Natural killer cell treated with Interleukin-12 subunit alpha and Interleukin-12 subunit beta and Interleukin-15 and Interleukin-18, amount 100 ng/mL, for 72 hours (primary cell): ENCODE results near the gene RPP40. TPM values are rescaled to one million over a fixed set of nuclear protein-coding genes. Genes with fewer than 3 reads are reported as not detected.

Experiments
- ATAC-seq, 2 donors: fragments of 150-1000 bp; cut with Tn5 transposase in 1 of 2; sonication (Bioruptor Pico), chemical (Tn5 transposase) in 1 of 2; 2 replicates each; pipeline ENCODE4 v1.10.0; 2021
- DNase-seq: peaks from one replicate; pipeline ENCODE4 v3.0.0; 2022; ENCODE audit warnings: low spot score
- H3K27ac Mint-ChIP-seq, 2 donors: 1 replicate in 1 of 2; 2 replicates in 1 of 2; pipeline ENCODE4 v1.8.0; 2022; ENCODE audit warnings: mixed read lengths in 2 of 2, mild to moderate bottlenecking in 1 of 2, moderate library complexity in 1 of 2
- H3K27me3 Mint-ChIP-seq, 2 donors: 1 replicate in 1 of 2; 2 replicates in 1 of 2; pipeline ENCODE4 v1.8.0; 2022; ENCODE audit warnings: mixed read lengths in 2 of 2
- H3K36me3 Mint-ChIP-seq: one replicate; pipeline ENCODE4 v1.8.0; 2022; ENCODE audit warnings: mixed read lengths
- H3K4me1 Mint-ChIP-seq, 2 donors: 1 replicate in 1 of 2; 2 replicates in 1 of 2; pipeline ENCODE4 v1.8.0; 2022; ENCODE audit warnings: low read depth in 2 of 2, mixed read lengths in 2 of 2, mild to moderate bottlenecking in 1 of 2
- H3K4me3 Mint-ChIP-seq: one replicate; pipeline ENCODE4 v1.8.0; 2022; ENCODE audit warnings: mixed read lengths
- H3K9me3 Mint-ChIP-seq: 2 replicates; pipeline ENCODE4 v1.8.0; 2022; ENCODE audit warnings: mixed read lengths
- total RNA-seq, 2 donors: library from RNA; stranded (reverse); gene quantifications; one replicate each; pipeline ENCODE4 v1.2.3, GENCODE V29; 2022

The RPP40 gene
- total RNA-seq, 2 donors from 2014 or later: 7.3 to 9.1 TPM

GRCh38 chr6:5004373-5005037 is 668 bp upstream of the RPP40 start:
- Mint-ChIP-seq H3K4me1 (no peaks in the 10 kb centered on the region), H3K36me3 (no peaks in the 10 kb centered on the region), H3K27ac (peak overlapping the region; percentile 83 to 85), H3K4me3 (peak overlapping the region; percentile 90), H3K9me3 (no peaks in the 10 kb centered on the region), H3K27me3 (no peaks in the 10 kb centered on the region)
- DNase-seq (no peak), ATAC-seq (no peak)

- Mint-ChIP-seq H3K9me3 (no peaks in the 10 kb centered on the region), H3K4me3 (no peak overlapping the region), H3K36me3 (peaks cover 5% of the 10 kb centered on the region), H3K27ac (no peak overlapping the region), H3K27me3 (no peaks in the 10 kb centered on the region), H3K4me1 (no peaks in the 10 kb centered on the region)
- DNase-seq (no peak), ATAC-seq (no peak)
Observed at GRCh38 chr6:4999586-4999985, 4.3 kb downstream of the RPP40 start.

- Mint-ChIP-seq H3K4me1 (no peaks in the 10 kb centered on the region), H3K4me3 (no peak overlapping the region), H3K27me3 (no peaks in the 10 kb centered on the region), H3K27ac (no peak overlapping the region), H3K9me3 (no peaks in the 10 kb centered on the region), H3K36me3 (peaks cover 5% of the 10 kb centered on the region)
- no peak for DNase-seq
- ATAC-seq: no peak
Observed at GRCh38 chr6:4997862-4998261, 6.0 kb downstream of the RPP40 start.

- no peak overlapping the region for H3K4me3 Mint-ChIP-seq
- DNase-seq (no peak), ATAC-seq (no peak)
- peaks cover 5% of the 10 kb centered on the region for H3K36me3 Mint-ChIP-seq
- H3K4me1 Mint-ChIP-seq: no peaks in the 10 kb centered on the region
- H3K27ac Mint-ChIP-seq: no peak overlapping the region
- H3K9me3 Mint-ChIP-seq: no peaks in the 10 kb centered on the region
- H3K27me3 Mint-ChIP-seq: no peaks in the 10 kb centered on the region
Observed at GRCh38 chr6:4994741-4995140, 9.1 kb downstream of the RPP40 start.

- Mint-ChIP-seq H3K36me3 (no peaks in the 10 kb centered on the region), H3K27ac (no peak overlapping the region), H3K9me3 (no peaks in the 10 kb centered on the region), H3K4me3 (no peak overlapping the region), H3K27me3 (peaks cover 7 to 9% of the 10 kb centered on the region in 2 donors), H3K4me1 (no peaks in the 10 kb centered on the region)
- ATAC-seq (peak in 1 of 2 donors; percentile 36), DNase-seq (no peak)
Observed at GRCh38 chr6:4987432-4987831, 16.4 kb downstream of the RPP40 start.

GRCh38 chr6:4986999-4987398 is 16.8 kb downstream of the RPP40 start:
- ATAC-seq (no peak), DNase-seq (no peak)
- Mint-ChIP-seq H3K36me3 (no peaks in the 10 kb centered on the region), H3K9me3 (no peaks in the 10 kb centered on the region), H3K27ac (no peak overlapping the region), H3K4me3 (no peak overlapping the region), H3K27me3 (peaks cover 7 to 9% of the 10 kb centered on the region in 2 donors), H3K4me1 (no peaks in the 10 kb centered on the region)

GRCh38 chr6:4983322-4983721 is 20.5 kb downstream of the RPP40 start:
- H3K4me3 Mint-ChIP-seq: no peak overlapping the region
- no peak for DNase-seq

GRCh38 chr6:4981761-4982160 is 22.1 kb downstream of the RPP40 start:
- no peak overlapping the region for H3K4me3 Mint-ChIP-seq
- DNase-seq (no peak), ATAC-seq (no peak)
- no peak overlapping the region for H3K27ac Mint-ChIP-seq
- H3K9me3 Mint-ChIP-seq: peaks cover 10% of the 10 kb centered on the region
- H3K36me3 Mint-ChIP-seq: peaks cover 18% of the 10 kb centered on the region
- no peaks in the 10 kb centered on the region for H3K4me1 Mint-ChIP-seq
- peaks cover 7 to 19% of the 10 kb centered on the region in 2 donors for H3K27me3 Mint-ChIP-seq

More at GRCh38 chr6:4983322-4983721, 20.5 kb downstream of the RPP40 start:
- peaks cover 7 to 10% of the 10 kb centered on the region in 2 donors for H3K27me3 Mint-ChIP-seq
- no peak for ATAC-seq
- H3K27ac Mint-ChIP-seq: no peak overlapping the region
- no peaks in the 10 kb centered on the region for H3K4me1 Mint-ChIP-seq
- H3K9me3 Mint-ChIP-seq: peaks cover 6% of the 10 kb centered on the region
- peaks cover 14% of the 10 kb centered on the region for H3K36me3 Mint-ChIP-seq

GRCh38 chr6:4979426-4979825 is 24.4 kb downstream of the RPP40 start:
- Mint-ChIP-seq H3K4me1 (no peaks in the 10 kb centered on the region), H3K4me3 (no peak overlapping the region), H3K36me3 (peaks cover 19% of the 10 kb centered on the region), H3K27me3 (peaks cover 0 to 16% of the 10 kb centered on the region in 2 donors), H3K9me3 (peaks cover 12% of the 10 kb centered on the region), H3K27ac (no peak overlapping the region)
- ATAC-seq (no peak), DNase-seq (no peak)

GRCh38 chr6:4977468-4977867 is 26.4 kb downstream of the RPP40 start:
- Mint-ChIP-seq H3K4me3 (no peak overlapping the region), H3K36me3 (peaks cover 19% of the 10 kb centered on the region), H3K27ac (no peak overlapping the region), H3K9me3 (peaks cover 12% of the 10 kb centered on the region), H3K4me1 (no peaks in the 10 kb centered on the region), H3K27me3 (peaks cover 0 to 14% of the 10 kb centered on the region in 2 donors)
- no peak for ATAC-seq
- DNase-seq: no peak

GRCh38 chr6:4975506-4975905 is 28.3 kb downstream of the RPP40 start:
- peaks cover 12% of the 10 kb centered on the region for H3K9me3 Mint-ChIP-seq
- ATAC-seq: no peak
- no peak overlapping the region for H3K27ac Mint-ChIP-seq
- H3K27me3 Mint-ChIP-seq: peaks cover 6 to 16% of the 10 kb centered on the region in 2 donors
- peaks cover 19% of the 10 kb centered on the region for H3K36me3 Mint-ChIP-seq
- no peaks in the 10 kb centered on the region for H3K4me1 Mint-ChIP-seq
- no peak overlapping the region for H3K4me3 Mint-ChIP-seq
- no peak for DNase-seq

- peaks cover 9% of the 10 kb centered on the region for H3K9me3 Mint-ChIP-seq
- no peak overlapping the region for H3K4me3 Mint-ChIP-seq
- no peaks in the 10 kb centered on the region for H3K4me1 Mint-ChIP-seq
- no peak for DNase-seq
- peaks cover 19% of the 10 kb centered on the region for H3K36me3 Mint-ChIP-seq
- no peak for ATAC-seq
- no peak overlapping the region for H3K27ac Mint-ChIP-seq
- H3K27me3 Mint-ChIP-seq: peaks cover 6 to 16% of the 10 kb centered on the region in 2 donors
Observed at GRCh38 chr6:4974962-4975361, 28.9 kb downstream of the RPP40 start.

- peaks cover 6 to 14% of the 10 kb centered on the region in 2 donors for H3K27me3 Mint-ChIP-seq
Observed at GRCh38 chr6:4973982-4974745, 29.7 kb downstream of the RPP40 start.

GRCh38 chr6:4973415-4973814 is 30.4 kb downstream of the RPP40 start:
- Mint-ChIP-seq H3K9me3 (peaks cover 5% of the 10 kb centered on the region), H3K4me3 (no peak overlapping the region), H3K27ac (no peak overlapping the region), H3K36me3 (peaks cover 6% of the 10 kb centered on the region), H3K4me1 (no peaks in the 10 kb centered on the region), H3K27me3 (peaks cover 6 to 14% of the 10 kb centered on the region in 2 donors)
- ATAC-seq: no peak
- DNase-seq: no peak

More at GRCh38 chr6:4973982-4974745, 29.7 kb downstream of the RPP40 start:
- no peak overlapping the region for H3K27ac Mint-ChIP-seq
- H3K4me1 Mint-ChIP-seq: no peaks in the 10 kb centered on the region
- peaks cover 5% of the 10 kb centered on the region for H3K9me3 Mint-ChIP-seq
- no peak overlapping the region for H3K4me3 Mint-ChIP-seq
- ATAC-seq (no peak), DNase-seq (no peak)
- peaks cover 11% of the 10 kb centered on the region for H3K36me3 Mint-ChIP-seq
